Mesothelial cell of epicardium (in vitro differentiated cells): ENCODE data around the gene LACTB. TPM values are rescaled to one million over a fixed set of nuclear protein-coding genes. Genes with fewer than 3 reads are reported as not detected.

Experiments used
- DNase-seq, 2 experiments: peaks; one replicate each; pipeline ENCODE4 v3.0.0; 2021; ENCODE audit warnings: low spot score in 2 of 2; ENCODE audit not compliant: unreplicated experiment in 2 of 2
- H3K27ac Mint-ChIP-seq: 2 replicates; pipeline ENCODE4 v1.8.0; 2021; ENCODE audit warnings: mixed read lengths
- H3K27me3 Mint-ChIP-seq: 2 replicates; pipeline ENCODE4 v1.8.0; 2021; ENCODE audit warnings: low read depth, mixed read lengths
- H3K36me3 Mint-ChIP-seq: 2 replicates; pipeline ENCODE4 v1.8.0; 2021; ENCODE audit warnings: mixed read lengths
- H3K4me1 Mint-ChIP-seq: 2 replicates; pipeline ENCODE4 v1.8.0; 2021; ENCODE audit warnings: mixed read lengths
- H3K4me3 Mint-ChIP-seq: 2 replicates; pipeline ENCODE4 v1.8.0; 2021; ENCODE audit warnings: mild to moderate bottlenecking, moderate library complexity, mixed read lengths
- H3K9me3 Mint-ChIP-seq: 2 replicates; pipeline ENCODE4 v1.8.0; 2021; ENCODE audit warnings: mixed read lengths
- total RNA-seq: library from RNA; stranded (reverse); gene quantifications from 3 replicates; pipeline ENCODE4 v1.2.1, GENCODE V29; 2021
- TF ChIP-seq, protein P1 (sequence below): fragments of 200-600 bp; sonication (generic); IDR thresholded peaks from one replicate; pipeline ENCODE4 v1.5.0; 2021; ENCODE audit warnings: antibody characterized with exemption; ENCODE audit not compliant: unreplicated experiment

Gene LACTB
- total RNA-seq, 1 donor from 2014 or later, result 8.2 TPM

DNA sequence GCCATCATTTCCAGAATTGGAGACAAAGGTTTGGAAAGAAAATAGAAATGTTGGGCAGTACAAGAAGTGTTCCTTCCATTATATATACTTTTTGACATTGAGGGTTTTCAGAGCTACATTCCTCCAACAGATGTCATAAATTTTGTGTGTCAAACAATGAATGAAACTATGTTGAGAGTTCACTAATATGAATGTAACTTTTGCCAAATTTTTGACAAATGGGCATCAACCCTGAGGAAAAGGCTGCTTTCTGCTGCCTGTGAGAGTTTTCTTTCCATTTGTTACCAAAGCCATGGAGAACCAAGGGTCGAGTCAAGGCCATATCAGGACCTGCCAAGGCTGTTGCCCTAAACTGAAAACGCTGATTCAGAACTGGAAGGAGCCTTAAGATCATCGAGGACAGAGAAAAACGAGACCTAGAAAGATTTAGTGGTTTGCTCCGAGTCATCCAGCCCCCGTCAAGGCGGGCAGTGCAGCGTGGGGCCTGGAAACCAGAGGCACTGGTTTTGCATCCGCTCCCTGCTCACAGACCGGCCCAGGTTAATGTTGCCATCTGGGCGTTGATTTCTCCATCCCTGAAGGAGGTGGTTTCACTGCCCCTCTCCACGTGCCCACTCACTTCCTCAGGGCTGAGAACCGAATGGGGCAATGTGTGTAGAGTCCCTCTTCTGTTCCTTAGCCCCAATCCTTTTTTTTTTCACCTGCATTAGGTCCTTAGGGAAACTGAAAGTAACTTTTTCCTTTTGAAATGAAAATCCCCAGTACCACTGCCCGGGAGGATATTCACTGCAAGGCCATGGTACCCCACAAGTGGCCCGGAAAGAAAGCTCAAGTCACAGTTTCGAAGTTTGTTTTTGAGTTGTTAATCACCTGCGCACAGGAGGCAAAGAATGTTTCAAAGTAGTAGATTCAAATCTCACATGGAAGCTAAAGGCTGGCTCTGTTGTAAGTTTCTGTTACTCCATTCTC, 46.4 kb upstream of the LACTB start:
- H3K27me3 Mint-ChIP-seq, result peaks cover 1% of the 10 kb centered on the region
- no peak overlapping the region for H3K4me3 Mint-ChIP-seq
- TF ChIP-seq, protein P1, sequence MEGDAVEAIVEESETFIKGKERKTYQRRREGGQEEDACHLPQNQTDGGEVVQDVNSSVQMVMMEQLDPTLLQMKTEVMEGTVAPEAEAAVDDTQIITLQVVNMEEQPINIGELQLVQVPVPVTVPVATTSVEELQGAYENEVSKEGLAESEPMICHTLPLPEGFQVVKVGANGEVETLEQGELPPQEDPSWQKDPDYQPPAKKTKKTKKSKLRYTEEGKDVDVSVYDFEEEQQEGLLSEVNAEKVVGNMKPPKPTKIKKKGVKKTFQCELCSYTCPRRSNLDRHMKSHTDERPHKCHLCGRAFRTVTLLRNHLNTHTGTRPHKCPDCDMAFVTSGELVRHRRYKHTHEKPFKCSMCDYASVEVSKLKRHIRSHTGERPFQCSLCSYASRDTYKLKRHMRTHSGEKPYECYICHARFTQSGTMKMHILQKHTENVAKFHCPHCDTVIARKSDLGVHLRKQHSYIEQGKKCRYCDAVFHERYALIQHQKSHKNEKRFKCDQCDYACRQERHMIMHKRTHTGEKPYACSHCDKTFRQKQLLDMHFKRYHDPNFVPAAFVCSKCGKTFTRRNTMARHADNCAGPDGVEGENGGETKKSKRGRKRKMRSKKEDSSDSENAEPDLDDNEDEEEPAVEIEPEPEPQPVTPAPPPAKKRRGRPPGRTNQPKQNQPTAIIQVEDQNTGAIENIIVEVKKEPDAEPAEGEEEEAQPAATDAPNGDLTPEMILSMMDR, result no peak
- H3K36me3 Mint-ChIP-seq, result peaks cover 16% of the 10 kb centered on the region
- H3K9me3 Mint-ChIP-seq, result no peaks in the 10 kb centered on the region
- DNase-seq, result no peak
- peaks cover 69% of the 10 kb centered on the region for H3K4me1 Mint-ChIP-seq
- peak overlapping the region; percentile 90 for H3K27ac Mint-ChIP-seq

DNA sequence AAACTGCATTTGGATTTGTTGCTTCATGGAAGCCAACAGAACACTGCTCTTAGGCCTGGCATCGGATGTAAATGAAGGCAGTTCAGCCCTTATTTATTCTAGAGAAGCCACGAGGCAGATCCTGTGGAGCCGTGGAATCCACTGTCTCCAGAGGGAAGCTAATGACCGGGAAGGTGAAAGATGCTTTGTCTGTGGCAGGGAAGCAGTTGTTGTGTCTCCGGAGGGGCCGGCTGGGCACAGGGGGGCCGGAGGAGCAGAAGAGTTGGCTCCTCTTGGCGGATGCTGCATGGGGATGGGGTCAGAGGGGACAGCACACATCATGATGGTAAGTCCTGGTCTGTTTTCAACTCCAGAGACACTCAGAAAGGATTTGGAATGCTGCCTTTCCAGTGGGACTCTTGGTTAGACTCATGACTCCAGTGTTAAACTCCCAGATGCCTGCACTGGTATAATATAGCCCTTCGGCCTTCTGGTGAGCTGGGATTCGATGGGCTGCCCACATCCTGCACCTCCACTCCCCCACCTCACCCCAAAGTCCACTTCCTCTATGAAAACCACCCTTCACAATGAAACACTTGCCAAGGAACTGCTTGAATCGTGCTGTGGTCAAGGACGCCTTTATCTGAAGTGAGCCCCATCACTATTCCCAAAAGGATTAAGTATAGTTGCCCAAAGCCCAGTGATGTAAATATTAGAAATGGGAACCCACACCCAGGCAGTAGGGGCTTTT, 45.5 kb upstream of the LACTB start:
- Mint-ChIP-seq H3K4me1 (peaks cover 63% of the 10 kb centered on the region), H3K9me3 (no peaks in the 10 kb centered on the region), H3K4me3 (no peak overlapping the region), H3K27ac (peak overlapping the region; percentile 90), H3K36me3 (peaks cover 10% of the 10 kb centered on the region), H3K27me3 (peaks cover 3% of the 10 kb centered on the region)
- DNase-seq, result no peak
- TF ChIP-seq, protein P1, result no peak

DNA sequence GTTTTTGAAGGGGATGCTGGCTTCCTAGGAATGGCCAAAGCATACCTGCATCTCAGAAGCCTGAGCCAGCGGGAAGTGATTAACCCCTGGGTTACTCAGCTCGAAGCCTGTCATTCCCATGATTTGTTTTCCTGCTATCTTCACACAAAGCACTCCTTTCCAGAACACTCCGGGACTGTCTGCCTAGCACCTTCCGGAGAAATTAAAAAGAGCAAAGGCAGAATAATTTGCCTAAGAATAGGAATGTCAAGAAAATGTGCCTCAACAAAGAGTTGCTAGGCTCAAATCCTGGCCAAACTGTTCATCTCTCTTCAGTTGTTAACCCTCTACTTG, 45.0 kb upstream of the LACTB start:
- Mint-ChIP-seq H3K36me3 (peaks cover 8% of the 10 kb centered on the region), H3K9me3 (no peaks in the 10 kb centered on the region), H3K4me3 (no peak overlapping the region), H3K4me1 (peaks cover 61% of the 10 kb centered on the region), H3K27me3 (peaks cover 3% of the 10 kb centered on the region), H3K27ac (no peak overlapping the region)
- TF ChIP-seq, protein P1, result no peak
- DNase-seq, result no peak

DNA sequence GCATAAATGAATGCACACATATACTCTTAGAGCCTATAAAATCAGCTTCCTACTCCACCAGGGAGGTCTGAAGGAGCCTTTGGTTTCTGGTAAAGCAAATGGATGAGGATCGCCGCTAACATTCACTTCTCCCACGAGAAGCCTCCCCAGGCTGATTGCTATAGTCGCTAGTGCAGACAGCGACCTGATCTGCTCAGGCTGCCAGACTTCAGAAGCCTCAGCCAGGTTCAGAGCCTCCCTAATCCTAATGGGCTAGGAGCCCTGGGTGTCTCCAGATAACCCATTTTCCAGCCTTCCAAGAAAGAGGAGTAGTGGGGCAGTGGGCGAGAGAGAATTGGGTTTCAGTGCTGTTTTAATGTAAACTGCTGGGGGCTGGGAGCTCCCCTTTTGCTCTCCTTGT, 43.7 kb upstream of the LACTB start:
- no peak overlapping the region for H3K4me3 Mint-ChIP-seq
- no peaks in the 10 kb centered on the region for H3K36me3 Mint-ChIP-seq
- no peaks in the 10 kb centered on the region for H3K9me3 Mint-ChIP-seq
- peak overlapping the region; percentile 52 for H3K27ac Mint-ChIP-seq
- H3K27me3 Mint-ChIP-seq, result peaks cover 3% of the 10 kb centered on the region
- peaks cover 65% of the 10 kb centered on the region for H3K4me1 Mint-ChIP-seq
- DNase-seq, result no peak
- TF ChIP-seq, protein P1, result no peak

DNA sequence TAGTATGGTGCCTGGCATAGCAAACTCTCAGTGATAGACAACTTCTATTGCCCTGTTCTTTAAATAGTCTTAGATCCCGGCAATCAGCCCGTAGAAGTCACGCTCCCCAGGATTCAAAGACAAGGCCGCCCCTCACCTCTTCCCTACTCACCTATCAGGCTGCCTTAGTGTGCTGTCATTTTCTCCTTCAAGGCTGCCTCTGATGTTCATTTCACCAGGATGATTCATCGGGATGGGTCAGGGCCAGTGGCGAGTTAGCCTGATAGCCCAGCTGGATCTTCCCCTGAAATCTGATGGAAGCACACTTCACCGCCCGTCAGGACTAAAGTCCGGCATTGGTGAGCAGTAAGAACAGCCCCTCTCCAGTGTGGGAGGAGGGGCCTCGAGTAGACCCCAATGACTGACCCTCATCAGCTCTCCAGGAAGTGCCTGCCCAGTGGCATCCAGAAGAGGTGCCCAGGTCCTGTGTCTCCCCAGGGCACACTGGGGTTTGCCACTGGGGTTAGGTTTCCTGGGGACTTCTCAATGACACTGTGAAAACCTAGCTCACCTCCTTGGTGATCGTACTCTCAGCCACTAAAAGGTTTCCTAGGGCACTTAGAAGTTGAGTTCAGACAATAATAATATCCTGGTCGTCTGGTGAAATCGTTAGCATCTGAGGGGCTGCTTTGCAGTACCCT, 41.6 kb upstream of the LACTB start:
- no peak for DNase-seq
- Mint-ChIP-seq H3K27me3 (peaks cover 3% of the 10 kb centered on the region), H3K36me3 (no peaks in the 10 kb centered on the region), H3K4me1 (peaks cover 61% of the 10 kb centered on the region), H3K4me3 (no peak overlapping the region), H3K9me3 (no peaks in the 10 kb centered on the region), H3K27ac (no peak overlapping the region)
- TF ChIP-seq, protein P1, result no peak
